GM23248 (cell line): Measurements from ENCODE around the gene PEAR1.

Experiments
- EZH2 ChIP-seq: fragments of 200-600 bp; sonication (generic); IDR thresholded peaks from 2 replicates; pipeline ENCODE4 v1.6.1; 2018; ENCODE audit warnings: antibody characterized with exemption, mild to moderate bottlenecking; ENCODE audit not compliant: insufficient read depth, poor library complexity, severe bottlenecking
- EZH2phosphoT487 ChIP-seq: fragments of 200-600 bp; sonication (generic); IDR thresholded peaks from 2 replicates; pipeline ENCODE4 v1.6.1; 2018; ENCODE audit warnings: antibody characterized with exemption, moderate library complexity, mild to moderate bottlenecking, low read depth; ENCODE audit not compliant: insufficient read depth

- TF ChIP-seq EZH2phosphoT487, result no peak
- no peak for TF ChIP-seq EZH2
Measured at GRCh38 chr1:156959414-156959813, 65.9 kb downstream of the PEAR1 start.
